ENCODE data around the gene ADAMTSL2. TPM values are rescaled to one million over a fixed set of nuclear protein-coding genes. Genes with fewer than 3 reads are reported as not detected.

The ADAMTSL2 gene
- total RNA-seq, 3 donors from 2014 or later (not counting 1 experiment from before 2014, with no cell fraction given), result not detected

GRCh38 chr9:133606708-133607025 is 72.2 kb downstream of the ADAMTSL2 start:
- no peak for ATAC-seq
- Mint-ChIP-seq H3K9me3 (no peaks in the 10 kb centered on the region), H3K4me3 (no peak overlapping the region), H3K4me1 (peaks cover 0 to 4% of the 10 kb centered on the region in 2 donors), H3K27me3 (ENCODE audit: low read depth in 2 of 2) (peaks cover 27 to 29% of the 10 kb centered on the region in 2 donors), H3K27ac (no peak overlapping the region), H3K36me3 (no peaks in the 10 kb centered on the region)
- no peaks in the 10 kb centered on the region for H3K36me3 ChIP-seq (ENCODE audit: control insufficient read depth, insufficient read depth, low read length)
- no peak overlapping the region for H3K27ac ChIP-seq (ENCODE audit: low read length)
- no peak overlapping the region for H3K4me3 ChIP-seq (ENCODE audit: low read length)
- no peak for TF ChIP-seq CTCF (IDR thresholded peaks at IDR 0.05)
- WGBS (ENCODE audit: insufficient coverage), result 74% methylated on average over 7 of the region's 8 CpGs
- H3K4me1 ChIP-seq (ENCODE audit: control insufficient read depth, insufficient read depth, low read length), result no peaks in the 10 kb centered on the region
- intact Hi-C loops (cut with micrococcal nuclease), result no loop called here
- peaks cover 12% of the 10 kb centered on the region for H3K27me3 ChIP-seq (ENCODE audit: control insufficient read depth, insufficient read depth, low read length)
- H3K9me3 ChIP-seq (ENCODE audit: control insufficient read depth, insufficient read depth, low read length), result no peaks in the 10 kb centered on the region
- DNase-seq, result no peak

- peaks cover 0 to 4% of the 10 kb centered on the region in 2 donors for H3K4me1 Mint-ChIP-seq
- no peak for TF ChIP-seq CTCF (IDR thresholded peaks at IDR 0.05)
- Histone ChIP-seq H3K27ac (ENCODE audit: low read length) (no peak overlapping the region), H3K4me3 (ENCODE audit: low read length) (no peak overlapping the region), H3K36me3 (ENCODE audit: control insufficient read depth, insufficient read depth, low read length) (no peaks in the 10 kb centered on the region), H3K4me1 (ENCODE audit: control insufficient read depth, insufficient read depth, low read length) (no peaks in the 10 kb centered on the region), H3K27me3 (ENCODE audit: control insufficient read depth, insufficient read depth, low read length) (peaks cover 12% of the 10 kb centered on the region), H3K9me3 (ENCODE audit: control insufficient read depth, insufficient read depth, low read length) (no peaks in the 10 kb centered on the region)
- no peak overlapping the region for H3K4me3 Mint-ChIP-seq
- no peak overlapping the region for H3K27ac Mint-ChIP-seq
- H3K9me3 Mint-ChIP-seq, result no peaks in the 10 kb centered on the region
- ATAC-seq (no peak), DNase-seq (no peak)
- peaks cover 27 to 32% of the 10 kb centered on the region in 2 donors for H3K27me3 Mint-ChIP-seq (ENCODE audit: low read depth in 2 of 2)
- WGBS (ENCODE audit: insufficient coverage), result 59% methylated on average over 7 of the region's 7 CpGs
- intact Hi-C loops (cut with micrococcal nuclease), result no loop called here
- no peaks in the 10 kb centered on the region for H3K36me3 Mint-ChIP-seq
Observed at GRCh38 chr9:133607381-133607780, 72.9 kb downstream of the ADAMTSL2 start.

GRCh38 chr9:133607976-133608375 is 73.5 kb downstream of the ADAMTSL2 start:
- no peaks in the 10 kb centered on the region for H3K36me3 ChIP-seq (ENCODE audit: control insufficient read depth, insufficient read depth, low read length)
- TF ChIP-seq CTCF (IDR thresholded peaks at IDR 0.05), result no peak
- no peaks in the 10 kb centered on the region for H3K4me1 ChIP-seq (ENCODE audit: control insufficient read depth, insufficient read depth, low read length)
- Mint-ChIP-seq H3K4me1 (peaks cover 0 to 4% of the 10 kb centered on the region in 2 donors), H3K36me3 (no peaks in the 10 kb centered on the region), H3K4me3 (no peak overlapping the region), H3K27ac (no peak overlapping the region), H3K27me3 (ENCODE audit: low read depth in 2 of 2) (peaks cover 27 to 35% of the 10 kb centered on the region in 2 donors), H3K9me3 (no peaks in the 10 kb centered on the region)
- DNase-seq (no peak), ATAC-seq (no peak)
- H3K27ac ChIP-seq (ENCODE audit: low read length), result no peak overlapping the region
- no peak overlapping the region for H3K4me3 ChIP-seq (ENCODE audit: low read length)
- 74% methylated on average over 8 of the region's 8 CpGs for WGBS (ENCODE audit: insufficient coverage)
- H3K27me3 ChIP-seq (ENCODE audit: control insufficient read depth, insufficient read depth, low read length), result peaks cover 12% of the 10 kb centered on the region
- H3K9me3 ChIP-seq (ENCODE audit: control insufficient read depth, insufficient read depth, low read length), result no peaks in the 10 kb centered on the region
- intact Hi-C loops (cut with micrococcal nuclease), result no loop called here

GRCh38 chr9:133608382-133608781 is 73.9 kb downstream of the ADAMTSL2 start:
- no peak for DNase-seq
- no peaks in the 10 kb centered on the region for H3K36me3 ChIP-seq (ENCODE audit: control insufficient read depth, insufficient read depth, low read length)
- intact Hi-C loops (cut with micrococcal nuclease), result no loop called here
- no peak for TF ChIP-seq CTCF (IDR thresholded peaks at IDR 0.05)
- Mint-ChIP-seq H3K4me1 (peaks cover 0 to 4% of the 10 kb centered on the region in 2 donors), H3K27ac (no peak overlapping the region), H3K4me3 (no peak overlapping the region), H3K27me3 (ENCODE audit: low read depth in 2 of 2) (peaks cover 30 to 39% of the 10 kb centered on the region in 2 donors), H3K9me3 (no peaks in the 10 kb centered on the region), H3K36me3 (no peaks in the 10 kb centered on the region)
- 77% methylated on average over 7 of the region's 7 CpGs for WGBS (ENCODE audit: insufficient coverage)
- peaks cover 12% of the 10 kb centered on the region for H3K27me3 ChIP-seq (ENCODE audit: control insufficient read depth, insufficient read depth, low read length)
- no peak overlapping the region for H3K27ac ChIP-seq (ENCODE audit: low read length)
- no peaks in the 10 kb centered on the region for H3K4me1 ChIP-seq (ENCODE audit: control insufficient read depth, insufficient read depth, low read length)
- H3K4me3 ChIP-seq (ENCODE audit: low read length), result no peak overlapping the region
- no peak for ATAC-seq
- no peaks in the 10 kb centered on the region for H3K9me3 ChIP-seq (ENCODE audit: control insufficient read depth, insufficient read depth, low read length)

All from natural killer cell (primary cell).